Psoas muscle (tissue), 8 donors: ENCODE data around the gene NFASC. TPM values are rescaled to one million over a fixed set of nuclear protein-coding genes. Genes with fewer than 3 reads are reported as not detected.

ENCODE experiments used
- ATAC-seq, 4 donors: fragments of 200-7000 bp; cut with Tn5 transposase; one replicate each; pipeline ENCODE4 v1.9.1; 2020; ENCODE audit warnings: moderate library complexity in 3 of 4, mild to moderate bottlenecking in 2 of 4
- DNase-seq, 2 donors: peaks; one replicate each; pipeline ENCODE4 v3.0.0-alpha.2; 2020
- H3K27ac ChIP-seq: fragments of 200-600 bp; one replicate; pipeline ENCODE4 v1.8.0; 2022
- H3K27me3 ChIP-seq, 3 donors: fragments of 200-600 bp in 1 of 3; one replicate each; pipeline versions ENCODE4 v1.6.1 to v1.8.0; 2013 to 2022; ENCODE audit warnings: low read length in 2 of 3, mild to moderate bottlenecking in 2 of 3, moderate library complexity in 1 of 3; ENCODE audit not compliant: insufficient read depth in 3 of 3
- H3K36me3 ChIP-seq, 2 donors: fragments of 200-600 bp in 1 of 2; one replicate each; pipeline versions ENCODE4 v1.6.1 to v1.8.0; 2013 to 2022; ENCODE audit warnings: low read depth in 1 of 2, mild to moderate bottlenecking in 1 of 2, moderate library complexity in 1 of 2; ENCODE audit not compliant: insufficient read depth in 1 of 2
- H3K4me1 ChIP-seq: fragments of 200-600 bp; one replicate; pipeline ENCODE4 v1.8.0; 2022
- H3K4me3 ChIP-seq: fragments of 200-600 bp; one replicate; pipeline ENCODE4 v1.8.0; 2022; ENCODE audit warnings: mild to moderate bottlenecking
- H3K9me3 ChIP-seq: fragments of 200-600 bp; one replicate; pipeline ENCODE4 v1.8.0; 2022
- CTCF ChIP-seq: fragments of 200-600 bp; IDR thresholded peaks from one replicate; pipeline ENCODE4 v1.8.0; 2022; ENCODE audit warnings: antibody characterized with exemption
- WGBS, 3 donors: extraction: QIAGEN DNeasy Blood & Tissue Kit; methylation state at CpG; one replicate each; pipeline versions ENCODE4 v1.1.6 to v1.1.7; 2013; 5-methylcytosine and 5-hydroxymethylcytosine counted together
- intact Hi-C, 2 donors: fragments of 100-400 bp; cut with DNase I; formaldehyde crosslinking; loops; one replicate each; pipeline versions ENCODE4 v1.11.0 to v1.14.2; 2022
- polyA plus RNA-seq, 3 donors: library from polyadenylated mRNA; stranded (reverse); fragments of 200-250 nt; gene quantifications; one replicate each; pipeline ENCODE4 v1.2.3, GENCODE V29; 2013
- total RNA-seq, 4 donors: library from RNA; stranded (reverse); fragmentation: NEBNext Ultra II Directional in 2 of 4; extraction: Animal tissue kit (Norgen Biotek cat#: 25700) in 2 of 4; gene quantifications; one replicate each; pipeline versions ENCODE4 v1.2.1 to v1.2.4, GENCODE V29; 2021 to 2023
- donor health status: healthy with polysubstance abuse.
- donor health status: DM: no; HTN: no; CAD: no; lungs with moderate emphysema.
- donor health status: Bipolar disorder and iron deficiency.
- donor health status: healthy.
- donor health status: DM: yes; HTN: yes; CAD: no.
- donor health status: DM: no; HTN: no; CAD: no.
- donor health status: DM: no; HTN: no; CAD: no.
- donor health status: DM: yes; HTN: yes; CAD: no.

The NFASC gene
- total and polyA plus RNA-seq, 7 donors: 0.46 to 7.5 (median 0.90) TPM

GRCh38 chr1:205028924-205029323, 158.3 kb downstream of the NFASC start:
- intact Hi-C loops: no loop called here
- no peak for DNase-seq

GRCh38 chr1:205030241-205030640, 159.6 kb downstream of the NFASC start:
- no peak for ATAC-seq
- Histone ChIP-seq H3K4me3 (no peak overlapping the region), H3K9me3 (no peaks in the 10 kb centered on the region), H3K27me3 (peaks cover 0 to 6% (median 3%) of the 10 kb centered on the region in 3 donors), H3K36me3 (no peaks in the 10 kb centered on the region), H3K27ac (no peak overlapping the region), H3K4me1 (no peaks in the 10 kb centered on the region)
- WGBS, 3 donors: 45 to 49% (median 46%) methylated on average over 6 of the region's 6 CpGs
- intact Hi-C loops: no loop called here
- TF ChIP-seq CTCF: no peak
- no peak for DNase-seq

More at GRCh38 chr1:205028924-205029323, 158.3 kb downstream of the NFASC start:
- no peaks in the 10 kb centered on the region for H3K4me1 ChIP-seq
- H3K27ac ChIP-seq: no peak overlapping the region
- no peaks in the 10 kb centered on the region for H3K36me3 ChIP-seq
- H3K4me3 ChIP-seq: no peak overlapping the region
- no peak for ATAC-seq
- 55 to 56% (median 56%) methylated on average over 4 of the region's 4 CpGs for WGBS, 3 donors
- TF ChIP-seq CTCF: no peak
- H3K27me3 ChIP-seq: peaks cover 0 to 6% (median 3%) of the 10 kb centered on the region in 3 donors
- no peaks in the 10 kb centered on the region for H3K9me3 ChIP-seq

GRCh38 chr1:205030896-205031295, 160.2 kb downstream of the NFASC start:
- intact Hi-C loops: no loop called here
- no peak for TF ChIP-seq CTCF
- 36 to 52% (median 41%) methylated on average over 8 to 11 of the region's 11 CpGs for WGBS, 3 donors
- Histone ChIP-seq H3K4me3 (no peak overlapping the region), H3K4me1 (no peaks in the 10 kb centered on the region), H3K27ac (no peak overlapping the region), H3K27me3 (peaks cover 0 to 6% (median 3%) of the 10 kb centered on the region in 3 donors), H3K36me3 (no peaks in the 10 kb centered on the region), H3K9me3 (no peaks in the 10 kb centered on the region)
- DNase-seq (no peak), ATAC-seq (no peak)

- ATAC-seq: no peak
- Histone ChIP-seq H3K4me3 (no peak overlapping the region), H3K9me3 (no peaks in the 10 kb centered on the region), H3K27me3 (peaks cover 0 to 6% (median 3%) of the 10 kb centered on the region in 3 donors), H3K4me1 (no peaks in the 10 kb centered on the region), H3K27ac (no peak overlapping the region), H3K36me3 (no peaks in the 10 kb centered on the region)
- no peak for DNase-seq
- WGBS, 3 donors: 65 to 71% (median 66%) methylated on average over 7 of the region's 7 CpGs
- intact Hi-C loops: no loop called here
- TF ChIP-seq CTCF: no peak
Measured at GRCh38 chr1:205032508-205032907, 161.8 kb downstream of the NFASC start.

GRCh38 chr1:205037539-205037938, 166.9 kb downstream of the NFASC start:
- WGBS, 3 donors: 44 to 54% (median 44%) methylated on average over 9 of the region's 9 CpGs
- Histone ChIP-seq H3K4me1 (no peaks in the 10 kb centered on the region), H3K27me3 (peaks cover 0 to 13% (median 5%) of the 10 kb centered on the region in 3 donors), H3K4me3 (no peak overlapping the region), H3K27ac (no peak overlapping the region), H3K36me3 (no peaks in the 10 kb centered on the region), H3K9me3 (no peaks in the 10 kb centered on the region)
- ATAC-seq: no peak
- intact Hi-C loops: no loop called here
- no peak for DNase-seq
- TF ChIP-seq CTCF: no peak
